ENCODE results near the gene ADAMTSL3.
"Not testable (repeated sequence)": the region's sequence is repeated elsewhere in the genome, so short reads cannot be mapped to it uniquely, and the experiment has no call there.

The ADAMTSL3 gene

GRCh38 chr15:83695246-83695645, 41.3 kb downstream of the ADAMTSL3 start:
- H3K27ac ChIP-seq = no peak overlapping the region
- TF ChIP-seq, protein P1, sequence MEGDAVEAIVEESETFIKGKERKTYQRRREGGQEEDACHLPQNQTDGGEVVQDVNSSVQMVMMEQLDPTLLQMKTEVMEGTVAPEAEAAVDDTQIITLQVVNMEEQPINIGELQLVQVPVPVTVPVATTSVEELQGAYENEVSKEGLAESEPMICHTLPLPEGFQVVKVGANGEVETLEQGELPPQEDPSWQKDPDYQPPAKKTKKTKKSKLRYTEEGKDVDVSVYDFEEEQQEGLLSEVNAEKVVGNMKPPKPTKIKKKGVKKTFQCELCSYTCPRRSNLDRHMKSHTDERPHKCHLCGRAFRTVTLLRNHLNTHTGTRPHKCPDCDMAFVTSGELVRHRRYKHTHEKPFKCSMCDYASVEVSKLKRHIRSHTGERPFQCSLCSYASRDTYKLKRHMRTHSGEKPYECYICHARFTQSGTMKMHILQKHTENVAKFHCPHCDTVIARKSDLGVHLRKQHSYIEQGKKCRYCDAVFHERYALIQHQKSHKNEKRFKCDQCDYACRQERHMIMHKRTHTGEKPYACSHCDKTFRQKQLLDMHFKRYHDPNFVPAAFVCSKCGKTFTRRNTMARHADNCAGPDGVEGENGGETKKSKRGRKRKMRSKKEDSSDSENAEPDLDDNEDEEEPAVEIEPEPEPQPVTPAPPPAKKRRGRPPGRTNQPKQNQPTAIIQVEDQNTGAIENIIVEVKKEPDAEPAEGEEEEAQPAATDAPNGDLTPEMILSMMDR (IDR thresholded peaks at IDR 0.05) = no peak
- TF ChIP-seq ZFX (IDR thresholded peaks at IDR 0.05; ENCODE audit: borderline replicate concordance) = no peak

- TF ChIP-seq ZFX (IDR thresholded peaks at IDR 0.05; ENCODE audit: borderline replicate concordance) = no peak
- TF ChIP-seq, protein P1 (IDR thresholded peaks at IDR 0.05) = no peak
- H3K27ac ChIP-seq = no peak overlapping the region
Measured at GRCh38 chr15:83695901-83696425, 42.0 kb downstream of the ADAMTSL3 start.

- no peak overlapping the region for H3K27ac ChIP-seq
- TF ChIP-seq, protein P1 (IDR thresholded peaks at IDR 0.05) = no peak
- no peak for TF ChIP-seq ZFX (IDR thresholded peaks at IDR 0.05; ENCODE audit: borderline replicate concordance)
Measured at GRCh38 chr15:83697716-83698115, 43.8 kb downstream of the ADAMTSL3 start.

DNA sequence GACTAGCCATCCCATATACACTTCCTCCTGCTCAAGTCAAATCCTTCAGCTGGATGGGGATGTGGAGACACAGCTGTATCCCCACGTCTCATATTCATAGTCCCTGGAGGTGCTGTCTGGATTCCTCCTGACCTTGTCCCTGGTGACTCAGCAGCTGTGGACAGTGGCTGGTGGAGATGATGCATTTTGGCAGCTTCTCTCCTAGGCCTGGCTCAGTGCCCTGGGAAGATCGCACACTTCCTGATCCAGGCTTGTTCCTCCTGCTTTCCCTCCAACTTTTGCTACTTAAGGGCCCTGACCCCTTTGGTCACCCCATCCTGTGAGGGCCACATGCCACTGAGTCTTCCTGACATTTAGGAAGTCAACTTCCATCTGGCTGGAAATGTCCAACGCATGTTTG, 44.4 kb downstream of the ADAMTSL3 start:
- no peak overlapping the region for H3K27ac ChIP-seq
- TF ChIP-seq, protein P1 (IDR thresholded peaks at IDR 0.05) = no peak
- TF ChIP-seq ZFX (IDR thresholded peaks at IDR 0.05; ENCODE audit: borderline replicate concordance) = no peak

DNA sequence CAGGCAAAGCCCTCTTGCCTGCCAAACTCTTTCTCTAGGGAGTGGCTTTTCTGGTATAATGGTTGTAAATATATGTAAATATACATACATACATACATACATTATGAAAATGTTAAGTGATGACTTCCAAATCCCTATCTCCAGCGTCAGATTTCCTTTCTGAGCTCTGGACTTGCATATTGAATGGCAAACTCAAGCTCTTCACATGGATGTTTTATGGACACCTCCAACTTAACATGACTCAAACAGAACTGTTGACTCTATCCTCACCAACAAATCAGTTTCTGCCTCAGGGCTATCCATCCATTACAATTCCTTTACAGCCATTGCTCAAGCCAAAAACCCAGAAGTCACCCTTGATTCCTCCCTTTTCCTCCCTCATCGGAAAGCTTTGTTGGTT, 45.1 kb downstream of the ADAMTSL3 start:
- no peak for TF ChIP-seq ZFX (IDR thresholded peaks at IDR 0.05; ENCODE audit: borderline replicate concordance)
- TF ChIP-seq, protein P1 (IDR thresholded peaks at IDR 0.05) = no peak
- no peak overlapping the region for H3K27ac ChIP-seq

GRCh38 chr15:83700082-83700481, 46.2 kb downstream of the ADAMTSL3 start:
- no peak for TF ChIP-seq ZFX (IDR thresholded peaks at IDR 0.05; ENCODE audit: borderline replicate concordance)
- TF ChIP-seq, protein P1 (IDR thresholded peaks at IDR 0.05) = no peak
- H3K27ac ChIP-seq = no peak overlapping the region

GRCh38 chr15:83702314-83702713, 48.4 kb downstream of the ADAMTSL3 start:
- H3K27ac ChIP-seq = not testable (repeated sequence)

DNA sequence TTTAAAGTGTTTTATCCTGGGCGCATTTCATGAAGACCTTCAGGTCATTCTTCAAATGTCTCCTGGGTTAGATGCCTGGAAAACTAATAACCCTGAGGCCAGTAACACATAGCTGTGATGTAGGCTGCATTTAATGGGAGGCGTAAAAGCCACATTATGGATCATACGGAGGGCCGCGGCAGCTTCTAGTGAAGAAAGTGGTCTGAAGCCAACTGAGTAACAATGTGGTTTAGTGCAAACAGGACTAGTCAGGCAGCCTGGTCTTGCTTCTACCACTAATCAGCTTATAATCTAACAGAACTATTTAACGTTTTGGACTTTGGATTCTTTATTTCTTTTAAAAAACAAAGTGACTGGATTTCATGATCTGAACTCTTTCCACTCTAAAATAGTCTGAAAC, 54.4 kb downstream of the ADAMTSL3 start:
- TF ChIP-seq, protein P1 (IDR thresholded peaks at IDR 0.05) = no peak
- no peak for TF ChIP-seq ZFX (IDR thresholded peaks at IDR 0.05; ENCODE audit: borderline replicate concordance)
- H3K27ac ChIP-seq = no peak overlapping the region
